HEK293T (cell line): ENCODE data around the gene MAPK6.

Source experiments
- CTCF ChIA-PET: fragments of 350-600 bp; formaldehyde crosslinking; extraction: SDS; loops from one replicate; lab custom pipeline; 2021; ENCODE audit warnings: antibody characterized with exemption, inconsistent platforms; lab: Yijun Ruan, JAX
- POLR2A ChIA-PET: fragments of 350-600 bp; formaldehyde crosslinking; extraction: SDS; loops from one replicate; lab custom pipeline; 2020; ENCODE audit warnings: antibody characterized with exemption, inconsistent platforms; lab: Yijun Ruan, JAX
- DNase-seq: peaks from one replicate; pipeline ENCODE4 v3.0.0; 2012; ENCODE audit warnings: mixed read lengths; ENCODE audit errors: extremely low spot score
- ARNT ChIP-seq: fragments of 450-650 bp; IDR thresholded peaks from 2 replicates; pipeline ENCODE4 v1.6.1; 2017; ENCODE audit warnings: mild to moderate bottlenecking
- BHLHE40 ChIP-seq: fragments of 450-650 bp; IDR thresholded peaks from 2 replicates; pipeline ENCODE4 v1.6.1; 2016; ENCODE audit warnings: mild to moderate bottlenecking, moderate library complexity, borderline replicate concordance
- CTBP1 ChIP-seq: fragments of 450-650 bp; IDR thresholded peaks from 2 replicates; pipeline ENCODE4 v1.6.1; 2016; ENCODE audit warnings: borderline replicate concordance
- ELF4 ChIP-seq: fragments of 450-650 bp; IDR thresholded peaks from 2 replicates; pipeline ENCODE4 v1.6.1; 2017; ENCODE audit warnings: antibody characterized with exemption
- FOXA1 ChIP-seq: fragments of 450-650 bp; IDR thresholded peaks from 2 replicates; pipeline ENCODE4 v1.6.1; 2016; ENCODE audit warnings: mild to moderate bottlenecking
- FOXK2 ChIP-seq: fragments of 450-650 bp; IDR thresholded peaks from 2 replicates; pipeline ENCODE4 v1.6.1; 2016; ENCODE audit warnings: mild to moderate bottlenecking
- FOXM1 ChIP-seq: fragments of 450-650 bp; IDR thresholded peaks from 2 replicates; pipeline ENCODE4 v1.6.1; 2017; ENCODE audit warnings: mild to moderate bottlenecking, borderline replicate concordance
- HDGF ChIP-seq: fragments of 450-650 bp; IDR thresholded peaks from 2 replicates; pipeline ENCODE4 v1.6.1; 2017; ENCODE audit warnings: antibody characterized with exemption, borderline replicate concordance
- L3MBTL2 ChIP-seq: fragments of 450-650 bp; conservative IDR thresholded peaks from 2 replicates; pipeline ENCODE4 v1.6.1; 2016; ENCODE audit warnings: mild to moderate bottlenecking
- LEF1 ChIP-seq: fragments of 450-650 bp; IDR thresholded peaks from 2 replicates; pipeline ENCODE4 v1.6.1; 2017; ENCODE audit warnings: mild to moderate bottlenecking, borderline replicate concordance
- NFRKB ChIP-seq: fragments of 450-650 bp; IDR thresholded peaks from 2 replicates; pipeline ENCODE4 v1.6.1; 2016; ENCODE audit warnings: mild to moderate bottlenecking, moderate library complexity
- PKNOX1 ChIP-seq: fragments of 450-650 bp; IDR thresholded peaks from 2 replicates; pipeline ENCODE4 v1.6.1; 2016
- SP1 ChIP-seq: fragments of 450-650 bp; IDR thresholded peaks from 2 replicates; pipeline ENCODE4 v1.6.1; 2017
- SUZ12 ChIP-seq: fragments of 450-650 bp; IDR thresholded peaks from 2 replicates; pipeline ENCODE4 v1.6.1; 2016; ENCODE audit warnings: mild to moderate bottlenecking
- TARDBP ChIP-seq: fragments of 450-650 bp; IDR thresholded peaks from 2 replicates; pipeline ENCODE4 v1.6.1; 2016
- ZNF384 ChIP-seq: fragments of 450-650 bp; IDR thresholded peaks from 2 replicates; pipeline ENCODE4 v1.6.1; 2016

MAPK6 gene

DNA sequence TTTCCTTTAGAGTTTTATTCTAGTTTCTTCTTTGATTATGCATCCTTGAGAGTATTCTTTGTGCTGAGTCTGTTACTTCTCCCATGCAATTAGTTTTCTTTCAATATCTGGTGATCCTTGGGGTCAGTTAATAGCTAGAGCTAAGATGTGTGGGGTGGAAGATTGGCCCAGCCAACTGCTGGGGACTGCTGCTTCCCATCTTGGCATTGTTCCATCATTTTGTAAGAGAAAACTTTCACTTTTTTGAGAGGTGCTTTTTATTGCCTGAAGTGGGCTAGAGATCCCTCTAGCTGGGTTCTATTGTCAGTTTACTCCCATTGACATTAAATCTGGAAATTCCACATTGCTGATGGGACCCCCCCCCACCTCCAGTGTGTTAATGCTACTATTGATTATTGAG, 78.2 kb downstream of the MAPK6 start:
- DNase-seq = no peak
- no peak for TF ChIP-seq SUZ12
- no peak for TF ChIP-seq HDGF
- TF ChIP-seq ELF4 = no peak
- no peak for TF ChIP-seq BHLHE40
- no peak for TF ChIP-seq ZNF384
- no peak for TF ChIP-seq ARNT
- TF ChIP-seq FOXM1 = no peak
- TF ChIP-seq PKNOX1 = no peak
- TF ChIP-seq LEF1 = no peak
- no peak for TF ChIP-seq SP1
- no peak for TF ChIP-seq TARDBP
- TF ChIP-seq FOXK2 = no peak
- TF ChIP-seq NFRKB = no peak
- no peak for TF ChIP-seq CTBP1
- ChIA-PET CTCF (interaction anchor here (0.7 kb wide), 1 partner anchor 212 kb away, joined by 8 read pairs; no protein-coding TSS in a partner anchor), POLR2A (interaction anchor here (1.0 kb wide), 1 partner anchor 126 kb away, joined by 3 read pairs; the partner anchor contains the start of gene LEO1)

DNA sequence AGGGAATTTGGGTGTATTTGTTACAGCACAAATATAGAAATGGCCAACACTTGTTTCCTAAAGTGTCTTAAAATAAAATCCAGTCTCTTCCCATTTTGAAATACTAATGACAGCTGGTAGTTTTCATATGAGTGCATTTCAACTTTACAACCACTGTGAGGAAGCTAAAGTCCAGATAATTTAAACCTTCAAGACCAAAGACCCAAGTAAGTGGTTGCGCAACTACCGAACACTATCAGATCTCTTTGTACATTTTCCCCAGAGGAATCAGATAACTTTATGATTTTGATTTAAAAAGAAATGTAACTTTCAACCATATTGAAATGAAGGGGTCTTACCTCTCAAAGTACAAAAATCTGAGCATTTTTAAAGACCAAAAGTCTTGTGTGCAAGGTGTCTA, 79.3 kb downstream of the MAPK6 start:
- no peak for TF ChIP-seq FOXK2
- no peak for TF ChIP-seq SP1
- no peak for TF ChIP-seq L3MBTL2
- no peak for TF ChIP-seq ZNF384
- no peak for TF ChIP-seq NFRKB
- TF ChIP-seq SUZ12 = no peak

DNA sequence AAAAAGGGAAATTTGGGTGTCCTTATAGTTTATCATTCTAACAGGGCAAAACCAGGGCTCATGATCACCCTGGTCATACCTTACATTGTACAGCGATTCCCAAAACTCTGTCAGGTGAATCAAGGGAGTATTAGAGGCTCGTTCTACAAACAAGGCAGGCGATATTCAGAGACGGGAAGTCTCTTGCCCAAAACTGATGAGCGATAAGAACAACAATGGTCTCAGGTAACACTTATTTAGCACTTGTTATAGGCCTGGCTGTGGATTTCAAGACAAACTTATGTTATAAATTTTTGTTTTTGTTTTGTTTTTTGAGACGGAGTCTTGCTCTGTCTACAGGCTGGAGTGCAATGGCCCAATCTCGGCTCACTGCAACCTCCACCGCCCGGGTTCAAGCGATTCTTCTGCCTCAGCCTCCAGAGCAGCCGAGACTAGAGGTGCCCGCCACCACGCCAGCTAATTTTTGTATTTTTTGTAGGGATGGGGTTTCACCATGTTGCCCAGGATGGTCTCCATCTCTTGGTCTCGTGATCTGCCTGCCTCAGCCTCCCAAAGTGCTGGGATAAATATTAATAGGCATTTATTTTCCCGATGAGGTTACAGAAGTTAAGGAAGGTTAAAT, 80.7 kb downstream of the MAPK6 start:
- ChIA-PET CTCF (no interaction called here), POLR2A (no interaction called here)
- TF ChIP-seq CTBP1 (no peak), ARNT (no peak), FOXA1 (no peak), TARDBP (no peak), SUZ12 (no peak), HDGF (no peak), FOXK2 (no peak), SP1 (no peak), PKNOX1 (no peak), LEF1 (no peak), FOXM1 (no peak), BHLHE40 (no peak), L3MBTL2 (no peak), ZNF384 (no peak), NFRKB (no peak), ELF4 (no peak)
- DNase-seq = no peak

More for the DNA sequence above, 79.3 kb downstream of the MAPK6 start:
- POLR2A ChIA-PET = no interaction called here
- no peak for DNase-seq
- CTCF ChIA-PET = no interaction called here

- CTCF ChIA-PET = interaction anchor here (1.4 kb wide), 1 partner anchor 22 kb away, joined by 3 read pairs; no protein-coding TSS in a partner anchor
- no peak for DNase-seq
- TF ChIP-seq CTBP1 = no peak
- no peak for TF ChIP-seq BHLHE40
- TF ChIP-seq SUZ12 = no peak
- no peak for TF ChIP-seq ELF4
- no peak for TF ChIP-seq L3MBTL2
- no peak for TF ChIP-seq FOXK2
- TF ChIP-seq NFRKB = no peak
- no peak for TF ChIP-seq ZNF384
- TF ChIP-seq FOXA1 = no peak
- TF ChIP-seq TARDBP = no peak
- no peak for TF ChIP-seq HDGF
- POLR2A ChIA-PET = no interaction called here
Measured at GRCh38 chr15:52100807-52101442, 81.9 kb downstream of the MAPK6 start.

- TF ChIP-seq ELF4 = no peak
- no peak for TF ChIP-seq HDGF
- no peak for TF ChIP-seq NFRKB
- no peak for TF ChIP-seq ZNF384
- no peak for TF ChIP-seq LEF1
- TF ChIP-seq CTBP1 = no peak
- TF ChIP-seq FOXM1 = no peak
- no peak for TF ChIP-seq L3MBTL2
- TF ChIP-seq SP1 = no peak
- TF ChIP-seq SUZ12 = no peak
- no peak for TF ChIP-seq PKNOX1
- TF ChIP-seq TARDBP = no peak
- TF ChIP-seq ARNT = no peak
- no peak for TF ChIP-seq FOXK2
- no peak for TF ChIP-seq BHLHE40
- no peak for TF ChIP-seq FOXA1
- POLR2A ChIA-PET = no interaction called here
- CTCF ChIA-PET = interaction anchor here (1.4 kb wide), 1 partner anchor 23 kb away, joined by 3 read pairs; no protein-coding TSS in a partner anchor
- no peak for DNase-seq
Measured at GRCh38 chr15:52101542-52102323, 82.7 kb downstream of the MAPK6 start.
